Measurements from ENCODE around the gene FAM227B. TPM values are rescaled to one million over a fixed set of nuclear protein-coding genes. Genes with fewer than 3 reads are reported as not detected.

Gene FAM227B
- total RNA-seq, 1 donor from 2014 or later: 3.8 TPM

- Mint-ChIP-seq H3K27me3 (ENCODE audit: unreplicated experiment) (no peaks in the 10 kb centered on the region), H3K27ac (ENCODE audit: unreplicated experiment) (no peak overlapping the region), H3K4me1 (ENCODE audit: unreplicated experiment) (peaks cover 4% of the 10 kb centered on the region), H3K4me3 (ENCODE audit: unreplicated experiment) (no peak overlapping the region), H3K9me3 (ENCODE audit: unreplicated experiment) (no peaks in the 10 kb centered on the region), H3K36me3 (ENCODE audit: low read depth, unreplicated experiment) (peaks cover 11% of the 10 kb centered on the region)
- no peak for TF ChIP-seq CTCF (IDR thresholded peaks at IDR 0.05; ENCODE audit: unreplicated experiment)
- DNase-seq (ENCODE audit: low spot score): no peak
These were observed 333.1 kb downstream of the FAM227B start for GRCh38 chr15:49287481-49287880.

GRCh38 chr15:49286649-49287404, 333.8 kb downstream of the FAM227B start:
- Mint-ChIP-seq H3K9me3 (ENCODE audit: unreplicated experiment) (no peaks in the 10 kb centered on the region), H3K27me3 (ENCODE audit: unreplicated experiment) (no peaks in the 10 kb centered on the region), H3K27ac (ENCODE audit: unreplicated experiment) (no peak overlapping the region), H3K4me3 (ENCODE audit: unreplicated experiment) (no peak overlapping the region), H3K4me1 (ENCODE audit: unreplicated experiment) (peaks cover 3% of the 10 kb centered on the region), H3K36me3 (ENCODE audit: low read depth, unreplicated experiment) (peaks cover 11% of the 10 kb centered on the region)
- no peak for DNase-seq (ENCODE audit: low spot score)
- TF ChIP-seq CTCF (IDR thresholded peaks at IDR 0.05; ENCODE audit: unreplicated experiment): no peak

- H3K36me3 Mint-ChIP-seq (ENCODE audit: low read depth, unreplicated experiment): peaks cover 15% of the 10 kb centered on the region
These were observed 338.3 kb downstream of the FAM227B start for GRCh38 chr15:49282366-49282765.

GRCh38 chr15:49279521-49280456, 340.8 kb downstream of the FAM227B start:
- no peak for DNase-seq (ENCODE audit: low spot score)
- TF ChIP-seq CTCF (IDR thresholded peaks at IDR 0.05; ENCODE audit: unreplicated experiment): no peak
- Mint-ChIP-seq H3K9me3 (ENCODE audit: unreplicated experiment) (no peaks in the 10 kb centered on the region), H3K4me3 (ENCODE audit: unreplicated experiment) (no peak overlapping the region), H3K4me1 (ENCODE audit: unreplicated experiment) (no peaks in the 10 kb centered on the region), H3K36me3 (ENCODE audit: low read depth, unreplicated experiment) (peaks cover 7% of the 10 kb centered on the region), H3K27ac (ENCODE audit: unreplicated experiment) (no peak overlapping the region), H3K27me3 (ENCODE audit: unreplicated experiment) (no peaks in the 10 kb centered on the region)

More at GRCh38 chr15:49282366-49282765, 338.3 kb downstream of the FAM227B start:
- no peaks in the 10 kb centered on the region for H3K4me1 Mint-ChIP-seq (ENCODE audit: unreplicated experiment)
- no peak overlapping the region for H3K4me3 Mint-ChIP-seq (ENCODE audit: unreplicated experiment)
- no peaks in the 10 kb centered on the region for H3K27me3 Mint-ChIP-seq (ENCODE audit: unreplicated experiment)
- DNase-seq (ENCODE audit: low spot score): no peak
- no peak overlapping the region for H3K27ac Mint-ChIP-seq (ENCODE audit: unreplicated experiment)
- H3K9me3 Mint-ChIP-seq (ENCODE audit: unreplicated experiment): no peaks in the 10 kb centered on the region
- TF ChIP-seq CTCF (IDR thresholded peaks at IDR 0.05; ENCODE audit: unreplicated experiment): no peak
